ENCODE results near the gene SUGP1.

Gene SUGP1

DNA sequence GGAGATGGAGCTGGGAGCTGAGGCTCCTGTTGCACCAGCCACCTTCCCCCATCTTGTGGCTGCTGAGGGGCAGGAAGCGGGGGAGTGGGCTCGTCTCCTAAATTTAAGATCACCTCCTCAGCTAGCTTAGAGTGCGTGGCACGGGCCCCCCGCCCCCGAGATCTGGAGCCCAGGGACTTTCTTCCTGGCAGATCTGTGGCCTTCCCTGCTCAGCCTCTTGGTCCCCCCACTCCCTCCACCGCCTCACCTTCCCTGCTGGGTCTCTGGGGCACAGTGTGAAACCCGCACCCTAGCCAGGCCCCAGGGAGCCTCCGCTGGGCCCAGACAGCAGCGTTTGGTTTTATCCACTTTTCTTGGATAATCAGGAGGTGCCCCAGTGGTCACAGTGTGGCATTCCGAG, 36.2 kb upstream of the SUGP1 start:
- peaks cover 57% of the 10 kb centered on the region for H3K36me3 ChIP-seq (ENCODE audit: insufficient read depth, low read length)
- peaks cover 3% of the 10 kb centered on the region; the same call in 1 of the 2 replicates for H4K20me1 ChIP-seq (ENCODE audit: insufficient read depth, low read length)
- H3K4me2 ChIP-seq (ENCODE audit: insufficient read depth, low read length) = no peak overlapping the region
- H3K4me3 ChIP-seq (ENCODE audit: low read depth in 1 of 2, low read length in 2 of 2) = no peak overlapping the region
- H3K4me1 ChIP-seq (ENCODE audit: insufficient read depth, low read length) = peaks cover 6% of the 10 kb centered on the region; the same call in 1 of the 2 replicates
- no peak overlapping the region for H2AFZ ChIP-seq (ENCODE audit: low read depth, low read length)
- no peaks in the 10 kb centered on the region for H3K27me3 ChIP-seq (ENCODE audit: insufficient read depth, low read length, poor library complexity)
- H3K79me2 ChIP-seq (ENCODE audit: insufficient read depth, low read length) = no peaks in the 10 kb centered on the region
- H3K9me3 ChIP-seq (ENCODE audit: insufficient read depth, low read length, severe bottlenecking) = no peaks in the 10 kb centered on the region
- ATAC-seq (ENCODE audit: insufficient read depth, low read depth) = no peak
- no peak overlapping the region for H3K9ac ChIP-seq (ENCODE audit: low read depth, low read length)
- no peak for DNase-seq
- no peak overlapping the region for H3K27ac ChIP-seq (ENCODE audit: low read length)
- TF ChIP-seq, protein P1, sequence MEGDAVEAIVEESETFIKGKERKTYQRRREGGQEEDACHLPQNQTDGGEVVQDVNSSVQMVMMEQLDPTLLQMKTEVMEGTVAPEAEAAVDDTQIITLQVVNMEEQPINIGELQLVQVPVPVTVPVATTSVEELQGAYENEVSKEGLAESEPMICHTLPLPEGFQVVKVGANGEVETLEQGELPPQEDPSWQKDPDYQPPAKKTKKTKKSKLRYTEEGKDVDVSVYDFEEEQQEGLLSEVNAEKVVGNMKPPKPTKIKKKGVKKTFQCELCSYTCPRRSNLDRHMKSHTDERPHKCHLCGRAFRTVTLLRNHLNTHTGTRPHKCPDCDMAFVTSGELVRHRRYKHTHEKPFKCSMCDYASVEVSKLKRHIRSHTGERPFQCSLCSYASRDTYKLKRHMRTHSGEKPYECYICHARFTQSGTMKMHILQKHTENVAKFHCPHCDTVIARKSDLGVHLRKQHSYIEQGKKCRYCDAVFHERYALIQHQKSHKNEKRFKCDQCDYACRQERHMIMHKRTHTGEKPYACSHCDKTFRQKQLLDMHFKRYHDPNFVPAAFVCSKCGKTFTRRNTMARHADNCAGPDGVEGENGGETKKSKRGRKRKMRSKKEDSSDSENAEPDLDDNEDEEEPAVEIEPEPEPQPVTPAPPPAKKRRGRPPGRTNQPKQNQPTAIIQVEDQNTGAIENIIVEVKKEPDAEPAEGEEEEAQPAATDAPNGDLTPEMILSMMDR (IDR thresholded peaks at IDR 0.05; ENCODE audit: borderline replicate concordance, extremely low read depth, low read length, poor library complexity, severe bottlenecking) = no peak

DNA sequence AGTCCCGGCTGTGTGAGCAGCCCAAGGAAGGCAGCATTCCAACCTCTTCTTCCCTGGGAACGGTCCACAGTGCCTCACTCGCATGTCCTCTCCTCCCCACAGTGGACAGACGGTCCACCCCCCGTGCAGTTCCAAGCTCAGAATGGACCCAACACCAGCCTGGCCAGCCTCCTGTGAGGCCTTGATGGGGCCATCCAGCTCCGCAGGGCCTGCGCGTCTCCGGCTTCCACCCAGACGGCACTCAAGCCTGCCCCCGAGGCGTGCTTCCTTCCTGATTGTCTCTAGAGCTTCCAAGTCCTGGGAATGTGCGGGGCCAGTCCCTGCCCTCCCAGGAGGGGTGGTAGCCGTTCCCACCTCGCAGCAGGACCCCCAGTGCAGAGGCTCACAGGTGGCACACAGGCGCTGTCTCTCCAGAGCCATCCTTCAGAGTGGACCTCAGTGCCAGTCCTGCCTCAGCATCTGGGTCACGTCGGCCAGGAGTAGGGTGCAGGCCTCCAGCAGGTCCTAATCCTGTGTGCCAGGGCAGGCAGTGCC, 35.4 kb upstream of the SUGP1 start:
- no peaks in the 10 kb centered on the region for H3K79me2 ChIP-seq (ENCODE audit: insufficient read depth, low read length)
- H3K27ac ChIP-seq (ENCODE audit: low read length) = no peak overlapping the region
- TF ChIP-seq EZH2 (IDR thresholded peaks at IDR 0.05; ENCODE audit: borderline replicate concordance, low read depth, low read length, severe bottlenecking) = no peak
- TF ChIP-seq, protein P1 (IDR thresholded peaks at IDR 0.05; ENCODE audit: borderline replicate concordance, extremely low read depth, low read length, poor library complexity, severe bottlenecking) = no peak
- H4K20me1 ChIP-seq (ENCODE audit: insufficient read depth, low read length) = peaks cover 3% of the 10 kb centered on the region; the same call in 1 of the 2 replicates
- no peaks in the 10 kb centered on the region for H3K4me1 ChIP-seq (ENCODE audit: insufficient read depth, low read length)
- H3K36me3 ChIP-seq (ENCODE audit: insufficient read depth, low read length) = peaks cover 64% of the 10 kb centered on the region
- H3K27me3 ChIP-seq (ENCODE audit: insufficient read depth, low read length, poor library complexity) = no peaks in the 10 kb centered on the region
- no peak for DNase-seq
- no peak overlapping the region for H2AFZ ChIP-seq (ENCODE audit: low read depth, low read length)
- H3K4me2 ChIP-seq (ENCODE audit: insufficient read depth, low read length) = no peak overlapping the region
- H3K9me3 ChIP-seq (ENCODE audit: insufficient read depth, low read length, severe bottlenecking) = no peaks in the 10 kb centered on the region
- ATAC-seq (ENCODE audit: insufficient read depth, low read depth) = no peak
- no peak overlapping the region for H3K4me3 ChIP-seq (ENCODE audit: low read depth in 1 of 2, low read length in 2 of 2)
- no peak overlapping the region for H3K9ac ChIP-seq (ENCODE audit: low read depth, low read length)

DNA sequence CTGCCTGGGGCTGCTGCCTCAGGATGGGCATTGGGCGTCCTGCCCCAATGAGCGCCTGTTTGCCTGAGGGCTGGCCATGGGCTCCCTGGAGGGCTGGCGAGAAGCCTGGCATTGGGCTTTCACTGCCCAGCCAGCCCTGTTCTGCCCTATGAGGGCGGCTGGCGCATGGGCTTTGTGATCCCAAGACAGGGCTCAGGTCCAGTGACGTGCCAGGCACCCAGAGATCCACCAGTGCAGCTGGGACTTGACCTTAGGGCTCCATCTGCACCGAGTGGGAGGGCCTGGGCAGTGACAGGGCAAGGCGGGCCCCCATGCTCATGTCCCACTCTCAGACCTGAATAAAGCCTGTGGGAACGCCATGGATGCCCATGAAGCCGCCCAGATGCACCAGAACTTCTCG, 34.6 kb upstream of the SUGP1 start:
- no peak for TF ChIP-seq EZH2 (IDR thresholded peaks at IDR 0.05; ENCODE audit: borderline replicate concordance, low read depth, low read length, severe bottlenecking)
- TF ChIP-seq, protein P1 (IDR thresholded peaks at IDR 0.05; ENCODE audit: borderline replicate concordance, extremely low read depth, low read length, poor library complexity, severe bottlenecking) = no peak
- H3K79me2 ChIP-seq (ENCODE audit: insufficient read depth, low read length) = no peaks in the 10 kb centered on the region
- DNase-seq (no peak), ATAC-seq (ENCODE audit: insufficient read depth, low read depth) (no peak)
- no peak overlapping the region for H2AFZ ChIP-seq (ENCODE audit: low read depth, low read length)
- H3K27me3 ChIP-seq (ENCODE audit: insufficient read depth, low read length, poor library complexity) = no peaks in the 10 kb centered on the region
- no peak overlapping the region for H3K4me2 ChIP-seq (ENCODE audit: insufficient read depth, low read length)
- no peaks in the 10 kb centered on the region for H3K9me3 ChIP-seq (ENCODE audit: insufficient read depth, low read length, severe bottlenecking)
- no peak overlapping the region for H3K9ac ChIP-seq (ENCODE audit: low read depth, low read length)
- no peak overlapping the region for H3K27ac ChIP-seq (ENCODE audit: low read length)
- peaks cover 3% of the 10 kb centered on the region; the same call in 1 of the 2 replicates for H4K20me1 ChIP-seq (ENCODE audit: insufficient read depth, low read length)
- H3K4me1 ChIP-seq (ENCODE audit: insufficient read depth, low read length) = no peaks in the 10 kb centered on the region
- no peak overlapping the region for H3K4me3 ChIP-seq (ENCODE audit: low read depth in 1 of 2, low read length in 2 of 2)
- H3K36me3 ChIP-seq (ENCODE audit: insufficient read depth, low read length) = peaks cover 64% of the 10 kb centered on the region

DNA sequence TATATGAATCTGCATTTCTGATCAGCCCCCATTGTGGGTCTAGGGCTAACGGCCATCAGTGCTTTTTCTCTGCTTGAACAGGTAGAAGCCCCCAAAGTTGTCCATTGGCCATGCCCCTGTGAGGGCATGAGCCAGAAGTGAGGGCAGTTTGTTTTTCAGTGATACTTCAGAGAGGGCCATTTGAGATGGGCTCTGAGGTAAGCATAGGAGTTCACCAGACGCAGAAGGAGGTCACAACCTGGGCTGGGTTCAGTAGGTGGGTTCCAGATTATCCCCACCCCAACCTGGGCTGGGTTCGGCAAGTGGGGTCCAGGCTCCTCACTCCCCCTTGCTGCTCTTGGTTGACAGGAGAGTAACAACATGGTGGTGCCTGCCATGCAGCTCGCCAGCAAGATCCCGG, 33.7 kb upstream of the SUGP1 start:
- Histone ChIP-seq H3K36me3 (ENCODE audit: insufficient read depth, low read length) (peaks cover 71% of the 10 kb centered on the region), H3K79me2 (ENCODE audit: insufficient read depth, low read length) (no peaks in the 10 kb centered on the region), H3K4me2 (ENCODE audit: insufficient read depth, low read length) (no peak overlapping the region), H3K9ac (ENCODE audit: low read depth, low read length) (no peak overlapping the region), H3K4me3 (ENCODE audit: low read depth in 1 of 2, low read length in 2 of 2) (no peak overlapping the region), H3K27me3 (ENCODE audit: insufficient read depth, low read length, poor library complexity) (no peaks in the 10 kb centered on the region), H3K9me3 (ENCODE audit: insufficient read depth, low read length, severe bottlenecking) (no peaks in the 10 kb centered on the region), H4K20me1 (ENCODE audit: insufficient read depth, low read length) (peaks cover 9% of the 10 kb centered on the region; the same call in 1 of the 2 replicates), H3K4me1 (ENCODE audit: insufficient read depth, low read length) (no peaks in the 10 kb centered on the region), H2AFZ (ENCODE audit: low read depth, low read length) (no peak overlapping the region), H3K27ac (ENCODE audit: low read length) (no peak overlapping the region)
- DNase-seq (no peak), ATAC-seq (ENCODE audit: insufficient read depth, low read depth) (no peak)
- TF ChIP-seq EZH2 (IDR thresholded peaks at IDR 0.05; ENCODE audit: borderline replicate concordance, low read depth, low read length, severe bottlenecking) = no peak

All from DND-41 (cell line).